Stimulated activated CD8-positive, alpha-beta memory T cell treated with anti-CD3 and anti-CD28 coated beads, Interleukin-15, amount 100 ng/mL, for 48 hours (primary cell): ENCODE results near the gene TUBB1.
"Not testable (repeated sequence)": the region's sequence is repeated elsewhere in the genome, so short reads cannot be mapped to it uniquely, and the experiment has no call there.

Source experiments
- DNase-seq, 2 donors: peaks; one replicate each; pipeline ENCODE4 v3.0.0-alpha.2; 2020; ENCODE audit warnings: low read depth in 2 of 2

Gene TUBB1

DNA sequence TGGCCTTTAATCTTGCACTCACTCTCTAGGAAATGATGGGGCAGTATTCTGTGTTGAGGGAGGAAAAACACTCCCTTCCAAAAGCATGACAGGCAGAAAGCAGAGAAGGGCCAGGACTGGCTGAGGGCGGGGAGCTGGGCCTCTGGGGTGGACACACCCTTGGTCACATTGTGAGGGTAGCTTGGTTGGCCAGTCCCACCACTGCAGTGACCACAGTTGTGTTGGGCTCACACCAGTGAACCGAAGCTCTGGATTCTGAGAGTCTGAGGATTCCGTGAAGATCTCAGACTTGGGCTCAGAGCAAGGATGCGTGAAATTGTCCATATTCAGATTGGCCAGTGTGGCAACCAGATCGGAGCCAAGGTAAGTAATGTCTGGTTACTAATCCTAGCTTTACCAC is at the start of gene TUBB1:
TSS of gene TUBB1 (plus strand) at position 213 of the 400 bp plus-strand sequence. CDS start at position 307, 94 bp downstream.
- no peak for DNase-seq

DNA sequence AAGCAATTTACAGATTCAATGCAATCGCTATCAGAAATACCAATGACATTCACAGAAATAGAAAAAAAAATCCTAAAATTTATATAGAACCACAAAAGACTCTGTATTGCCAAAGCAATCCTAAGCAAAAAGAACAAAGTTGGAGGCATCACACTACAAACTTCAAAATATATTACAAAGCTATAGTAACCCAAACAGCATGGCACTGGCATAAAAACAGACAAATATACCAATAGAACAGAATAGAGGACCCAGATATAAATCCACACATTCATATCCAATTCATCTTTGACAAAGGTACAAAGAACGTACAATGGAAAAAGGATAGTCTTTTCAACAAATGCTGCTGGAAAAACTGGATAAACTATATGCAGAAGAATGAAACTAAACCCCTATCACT is 49.8 kb upstream of the TUBB1 start:
- DNase-seq: no peak

DNA sequence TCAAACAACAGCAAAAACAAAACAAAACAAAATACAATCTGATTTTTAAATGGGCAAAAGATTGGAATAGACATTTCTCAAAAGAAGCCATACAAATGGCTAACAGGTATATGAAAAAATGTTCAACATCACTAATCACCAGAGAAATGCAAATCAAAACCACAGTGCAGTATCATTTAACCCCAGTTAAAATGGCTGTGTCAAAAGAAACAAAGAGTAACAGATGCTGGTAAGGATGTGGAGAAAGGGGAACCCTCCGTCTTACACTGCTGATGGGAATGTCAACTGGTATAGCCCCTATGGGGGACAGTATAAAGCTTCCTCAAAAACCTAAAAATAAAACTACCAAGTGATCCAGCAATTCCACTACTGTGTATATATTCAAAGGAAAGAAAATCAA is 49.1 kb upstream of the TUBB1 start:
- DNase-seq: no peak

DNA sequence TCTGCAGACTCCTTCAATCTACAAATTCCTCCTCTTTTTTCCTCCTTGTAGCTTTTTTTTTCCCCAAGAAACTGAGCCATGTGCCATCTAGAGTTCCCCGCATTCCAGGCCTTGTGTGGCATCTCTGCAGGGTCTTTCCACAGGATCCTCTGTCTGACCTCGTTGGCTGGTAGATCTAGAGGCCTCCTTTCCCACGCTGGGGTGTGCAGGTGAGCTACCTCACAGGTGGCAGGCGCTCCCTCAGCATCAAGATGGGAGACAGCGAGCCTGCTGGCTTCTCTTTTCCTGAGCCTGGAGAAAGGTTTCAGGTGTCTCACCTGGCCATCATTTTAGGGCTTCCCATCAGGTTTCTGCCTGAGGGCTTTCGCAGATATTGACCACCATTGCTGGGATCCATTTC is 47.8 kb upstream of the TUBB1 start:
- DNase-seq: no peak

DNA sequence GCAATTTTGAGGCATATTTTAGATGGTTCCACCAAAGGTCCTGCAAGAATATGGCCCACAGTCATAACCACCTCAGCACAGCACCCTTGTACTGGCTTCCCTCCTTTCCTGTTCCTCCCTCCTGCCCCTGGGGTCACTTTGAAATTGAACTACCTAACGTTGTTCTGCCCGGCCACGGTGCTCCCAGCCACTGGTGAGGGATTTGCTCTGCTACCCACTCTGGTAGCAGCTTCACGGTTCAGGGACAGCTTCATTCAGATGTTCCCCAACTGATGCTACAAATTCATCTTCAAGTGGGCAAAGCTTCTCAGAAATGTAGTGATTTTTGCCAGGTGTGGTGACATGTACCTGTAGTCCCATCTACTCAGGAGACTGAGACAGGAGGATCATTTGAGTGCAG is 46.0 kb upstream of the TUBB1 start:
- no peak for DNase-seq

DNA sequence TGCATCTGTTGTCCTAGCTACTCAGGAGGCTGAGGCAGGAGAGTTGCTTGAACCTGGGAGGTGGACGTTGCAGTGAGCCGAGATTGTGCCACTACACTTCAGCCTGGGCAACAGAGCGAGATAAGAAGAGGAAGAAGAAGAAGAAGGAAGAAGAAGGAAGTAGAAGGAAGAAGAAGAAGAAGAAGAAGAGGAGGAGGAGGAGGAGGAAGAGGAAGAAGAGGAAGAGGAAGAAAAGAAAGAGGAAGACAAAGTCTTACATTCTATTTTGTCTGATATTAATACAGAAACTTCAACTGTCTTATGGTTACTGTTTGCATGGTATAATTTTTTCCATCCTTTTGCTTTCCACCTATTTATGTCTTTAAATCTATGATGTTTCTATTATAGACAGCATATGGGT is 45.4 kb upstream of the TUBB1 start:
- no peak for DNase-seq

DNA sequence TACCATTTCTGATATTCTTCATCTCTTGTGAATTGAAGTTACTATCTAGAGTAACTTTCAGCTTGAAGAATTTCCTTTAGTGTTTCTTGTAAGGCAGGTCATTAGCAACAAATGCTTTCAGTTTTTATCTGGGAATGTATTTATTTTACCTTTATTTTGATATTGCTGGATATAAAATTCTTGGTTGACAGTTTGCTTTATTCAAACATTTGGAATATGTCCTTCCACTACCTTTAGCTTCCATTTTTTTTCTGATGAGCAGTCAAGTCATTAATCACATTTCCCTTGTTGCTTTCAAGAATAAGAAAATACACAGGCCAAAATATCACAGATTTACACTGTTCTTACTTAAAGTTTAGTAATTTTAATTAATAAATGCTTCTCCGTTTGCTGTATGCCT is 43.9 kb upstream of the TUBB1 start:
- no peak for DNase-seq

DNA sequence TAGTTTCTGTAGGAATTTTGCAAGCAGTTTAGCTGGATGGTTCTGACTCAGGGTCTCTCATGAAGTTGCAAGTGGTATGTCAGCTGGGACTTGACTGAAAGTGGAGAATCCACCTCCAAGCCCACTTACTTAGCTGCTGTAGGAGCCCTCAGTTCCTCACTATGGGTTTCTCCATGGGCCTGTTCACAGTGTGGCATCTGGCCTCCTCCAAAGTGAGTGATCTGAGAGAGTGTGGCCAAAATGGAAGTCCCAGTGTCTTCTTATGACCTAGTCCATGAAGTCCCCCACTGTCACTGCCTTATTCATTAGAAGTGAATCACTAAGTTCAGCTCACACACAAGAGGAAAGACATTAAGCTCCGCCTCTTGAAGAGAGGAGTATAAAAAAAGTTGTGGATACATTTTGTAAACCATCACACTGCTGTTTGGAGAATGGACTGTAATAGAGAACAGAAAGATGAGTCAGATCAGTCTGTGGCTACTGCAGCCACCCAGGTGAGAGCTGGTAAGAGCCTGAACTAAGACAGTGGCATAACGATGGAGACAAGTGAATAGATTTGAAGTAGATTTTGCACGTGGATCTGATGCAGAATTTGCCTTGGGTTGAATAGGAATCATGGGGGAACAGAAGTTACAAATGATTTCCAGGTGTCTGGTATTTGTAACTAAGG is 43.0 kb upstream of the TUBB1 start:
- DNase-seq: no peak

DNA sequence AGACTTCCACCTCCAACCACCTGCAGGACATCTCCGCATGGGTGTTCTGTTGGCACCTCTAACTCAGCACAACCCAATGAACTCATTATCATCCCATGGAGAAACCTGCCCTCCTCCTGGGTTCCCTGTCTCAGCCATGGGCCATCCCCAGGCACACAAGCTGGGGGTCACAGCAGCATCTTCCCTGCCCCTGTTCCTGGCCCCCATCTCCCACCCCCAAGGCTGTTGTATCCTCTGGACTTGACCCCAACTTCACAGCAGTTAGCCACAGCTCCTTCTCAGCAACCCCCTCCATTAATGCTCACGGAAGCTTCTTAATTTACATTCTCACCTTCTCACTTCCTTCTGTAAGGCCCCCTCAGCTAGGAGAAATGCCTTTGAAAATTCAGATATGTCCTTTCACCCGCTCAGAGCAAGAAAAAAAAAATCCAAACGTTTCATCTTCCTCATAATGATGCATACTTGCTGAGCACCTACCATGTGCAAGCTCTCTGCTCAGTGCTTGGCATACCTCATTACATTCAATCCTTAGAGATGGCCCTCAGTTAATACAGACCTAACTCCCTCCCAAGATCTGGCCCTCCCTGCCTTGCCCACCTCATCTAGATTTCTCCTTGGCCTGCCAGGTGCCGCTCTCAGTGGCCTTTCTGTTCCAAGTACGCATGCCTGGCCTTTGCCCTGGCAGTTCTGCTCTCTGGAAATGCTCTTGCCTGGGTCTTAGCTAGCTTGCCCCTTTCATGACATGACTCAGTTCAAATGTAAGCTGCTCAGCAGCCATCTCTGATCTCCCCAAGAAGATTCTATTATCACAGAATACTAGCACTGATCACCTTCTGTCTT is 40.7 kb upstream of the TUBB1 start:
- DNase-seq: no peak

DNA sequence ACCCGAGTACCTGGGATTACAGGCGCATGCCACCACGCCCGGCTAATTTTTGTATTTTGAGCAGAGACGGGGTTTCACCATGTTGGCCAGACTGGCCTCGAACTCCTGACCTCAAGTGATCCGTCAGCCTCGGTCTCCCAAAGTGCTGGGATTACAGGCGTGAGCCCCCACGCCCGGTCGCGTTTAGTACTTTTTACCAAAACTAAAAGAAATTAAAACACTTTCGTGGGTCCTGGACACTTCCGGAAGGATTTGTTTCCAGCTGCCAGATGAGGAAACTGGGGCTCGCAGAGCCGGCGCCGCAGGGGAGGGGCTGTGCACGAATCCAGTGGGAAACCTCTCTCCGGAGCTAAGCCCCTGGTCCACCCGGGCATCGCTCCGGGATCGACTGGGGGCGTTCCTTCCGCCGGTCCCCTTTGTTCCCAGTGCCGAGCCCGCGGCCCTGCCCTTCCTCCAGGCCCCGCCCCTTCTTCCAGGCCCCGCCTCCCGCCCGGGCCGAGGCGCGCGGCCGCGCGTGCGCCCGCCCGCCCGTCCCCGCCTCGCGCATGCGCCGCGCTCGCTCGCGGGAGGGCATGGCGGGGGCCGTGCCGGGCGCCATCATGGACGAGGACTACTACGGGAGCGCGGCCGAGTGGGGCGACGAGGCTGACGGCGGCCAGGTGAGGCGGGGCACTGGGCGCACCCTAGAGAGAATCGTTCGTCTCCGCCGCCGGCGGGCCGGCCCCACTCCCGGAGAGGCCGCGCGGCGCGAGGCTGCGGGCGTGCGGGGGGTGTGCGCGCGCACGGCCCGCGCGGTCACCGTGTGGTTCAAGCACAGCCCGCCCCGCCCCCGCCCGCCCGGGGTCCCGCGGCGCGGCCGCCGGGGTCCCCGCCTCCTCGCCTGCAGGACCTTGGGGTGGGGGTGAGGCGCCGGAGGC is 38.3 kb upstream of the TUBB1 start, which contains the start of gene NELFCD:
TSS of gene NELFCD (plus strand) at position 546 of the 917 bp plus-strand sequence. CDS start at position 600, 54 bp downstream.
- peak; percentile 81 to 82 for DNase-seq

DNA sequence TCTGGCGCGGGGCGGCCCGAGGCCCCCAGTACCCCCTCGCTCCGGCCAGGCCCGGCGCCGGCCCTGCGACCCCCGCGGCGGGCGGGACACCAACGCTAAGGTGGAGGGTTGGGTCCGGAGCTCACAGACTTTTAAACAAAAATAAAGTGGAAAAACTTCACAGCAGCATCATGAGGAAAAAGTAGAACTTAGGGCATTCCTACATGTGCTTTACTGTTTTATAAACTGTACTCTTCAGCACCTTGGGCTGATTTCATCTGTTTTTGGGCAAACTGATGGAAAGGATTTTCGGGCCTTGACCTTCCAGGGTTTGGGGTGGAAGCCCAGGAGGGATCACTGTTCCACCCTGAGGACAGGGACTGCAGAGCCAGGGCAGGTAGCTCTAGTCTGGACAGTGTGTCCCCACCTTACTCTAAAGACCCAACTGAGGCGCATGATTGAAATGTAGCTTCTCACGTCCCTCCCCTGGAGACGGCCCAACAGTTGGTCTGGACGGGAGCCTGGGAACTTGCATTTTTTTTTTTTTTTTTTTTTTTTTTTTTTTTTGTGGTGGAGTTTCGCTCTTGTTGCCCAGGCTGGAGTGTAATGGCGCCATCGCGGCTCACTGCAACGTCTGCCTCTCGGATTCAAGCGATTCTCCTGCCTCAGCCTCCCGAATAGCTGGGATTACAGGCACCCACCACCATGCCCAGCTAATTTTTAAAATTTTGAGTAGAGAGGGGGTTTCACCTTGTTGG is 37.4 kb upstream of the TUBB1 start:
- DNase-seq: no peak

DNA sequence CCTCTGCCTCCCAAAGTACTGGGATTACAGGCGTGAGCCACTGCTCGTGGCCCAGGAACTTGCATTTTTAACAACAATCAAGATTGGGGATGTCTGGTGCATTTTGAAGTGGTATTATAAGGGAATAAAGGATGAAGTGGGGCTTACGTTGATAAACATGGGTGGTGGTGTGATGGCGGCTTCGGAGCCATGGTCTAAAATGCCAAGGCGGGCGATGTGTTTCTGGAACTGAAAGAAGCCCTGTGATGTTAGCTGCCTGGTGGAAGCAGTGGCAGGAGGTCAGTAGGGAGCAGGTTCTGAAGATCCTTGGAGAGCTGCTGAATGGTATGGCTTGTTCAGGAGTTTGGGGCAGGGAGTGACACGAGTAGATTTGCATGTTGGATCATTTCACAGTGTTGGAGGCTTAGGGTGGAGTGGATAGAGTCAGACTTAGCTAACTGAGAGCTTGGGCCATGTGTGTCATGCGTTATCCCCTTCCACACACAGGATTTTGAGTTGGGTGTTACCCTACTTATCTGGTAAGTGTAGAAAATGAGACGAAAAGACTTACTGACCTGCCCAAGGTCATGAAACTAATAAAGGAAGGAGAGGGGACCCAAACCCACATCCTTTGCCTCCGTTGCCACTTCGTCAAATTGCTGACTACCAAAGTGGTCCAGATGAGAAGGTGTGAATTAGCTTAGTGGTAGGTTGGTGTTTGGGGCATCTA is 36.7 kb upstream of the TUBB1 start:
- DNase-seq: no peak

DNA sequence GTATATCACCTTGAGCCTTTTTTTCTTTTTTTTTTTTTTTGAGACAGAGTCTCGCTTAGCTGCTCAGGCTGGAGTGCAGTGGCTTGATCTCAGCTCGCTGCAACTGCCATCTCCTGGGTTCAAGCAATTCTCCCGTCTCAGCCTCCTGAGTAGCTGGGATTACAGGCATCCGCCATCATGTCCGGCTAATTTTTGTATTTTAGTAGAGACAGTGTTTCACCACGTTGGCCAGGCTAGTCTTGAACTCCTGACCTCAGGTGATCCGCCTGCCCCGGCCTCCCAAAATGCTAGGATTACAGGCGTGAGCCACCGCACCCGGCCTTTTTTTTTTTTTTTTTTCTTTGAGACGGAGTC is 36.1 kb upstream of the TUBB1 start:
- DNase-seq: not testable (repeated sequence)

DNA sequence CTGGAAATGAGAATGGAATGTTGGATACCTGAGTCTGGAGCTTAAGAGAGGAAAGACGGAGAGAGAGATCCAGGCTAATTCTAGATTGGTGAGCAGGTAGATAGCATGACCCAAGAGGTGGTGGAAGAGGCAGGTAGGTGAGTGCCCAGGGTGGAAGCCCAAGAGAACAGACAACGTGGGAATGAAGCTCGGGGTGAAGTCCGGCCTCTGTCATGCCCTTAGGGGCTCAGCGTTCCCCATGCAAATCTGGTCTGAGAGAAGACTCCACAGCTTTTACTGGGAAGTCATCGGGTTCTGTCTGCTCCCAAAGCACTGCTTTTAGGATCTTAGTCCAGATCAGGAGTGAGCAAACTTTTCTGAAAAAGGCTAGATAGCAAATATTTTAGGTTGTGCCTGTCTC is 34.5 kb upstream of the TUBB1 start:
- DNase-seq: no peak

DNA sequence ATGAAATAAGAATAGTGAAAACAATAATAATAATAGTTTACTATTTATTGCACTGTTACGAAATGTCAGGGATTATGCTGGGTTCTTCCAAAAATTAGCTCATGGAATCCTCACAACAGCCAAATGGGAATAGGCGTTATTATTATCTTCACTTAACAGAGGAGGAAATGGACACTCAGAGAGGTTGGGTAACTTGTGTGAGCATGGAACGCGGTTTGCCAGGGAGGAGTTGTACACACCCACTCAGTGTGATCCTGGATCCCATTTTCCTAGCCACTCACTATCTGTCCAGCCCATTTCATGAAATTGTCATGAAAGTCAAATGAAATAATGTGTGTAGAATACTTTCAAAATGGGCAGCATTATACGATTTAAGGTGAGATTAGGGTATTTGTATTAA is 33.6 kb upstream of the TUBB1 start:
- no peak for DNase-seq

DNA sequence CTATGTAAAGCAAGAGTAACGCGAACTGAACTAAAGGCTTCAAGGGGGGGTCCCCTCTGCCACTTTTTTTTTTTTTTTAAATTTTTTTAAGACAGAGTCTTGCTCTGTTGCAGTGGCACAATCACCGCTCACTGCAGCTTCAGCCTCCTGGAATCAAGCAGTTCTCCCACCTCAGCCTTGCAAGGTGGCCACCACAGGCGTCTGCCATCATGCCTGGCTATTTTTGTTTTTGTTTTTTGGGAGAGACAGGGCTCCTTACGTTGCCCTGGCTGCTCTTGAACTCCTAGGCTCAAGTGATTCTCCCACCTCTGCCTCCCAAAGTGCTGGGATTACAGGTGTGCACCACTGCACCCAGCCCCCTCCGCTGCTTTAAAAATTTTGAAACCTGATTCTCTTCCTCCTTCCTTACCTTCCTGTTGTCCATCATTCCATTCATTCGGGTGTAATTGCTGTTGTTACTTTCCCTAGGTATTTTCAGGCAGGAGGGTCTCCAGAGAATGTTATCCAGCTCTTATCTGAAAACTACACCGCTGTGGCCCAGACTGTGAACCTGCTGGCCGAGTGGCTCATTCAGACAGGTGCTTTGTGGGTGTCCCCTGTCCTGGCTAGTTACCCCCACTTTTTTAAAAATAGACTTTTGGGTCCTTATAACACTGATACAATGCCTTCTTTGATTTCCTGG is 32.8 kb upstream of the TUBB1 start:
- no peak for DNase-seq

DNA sequence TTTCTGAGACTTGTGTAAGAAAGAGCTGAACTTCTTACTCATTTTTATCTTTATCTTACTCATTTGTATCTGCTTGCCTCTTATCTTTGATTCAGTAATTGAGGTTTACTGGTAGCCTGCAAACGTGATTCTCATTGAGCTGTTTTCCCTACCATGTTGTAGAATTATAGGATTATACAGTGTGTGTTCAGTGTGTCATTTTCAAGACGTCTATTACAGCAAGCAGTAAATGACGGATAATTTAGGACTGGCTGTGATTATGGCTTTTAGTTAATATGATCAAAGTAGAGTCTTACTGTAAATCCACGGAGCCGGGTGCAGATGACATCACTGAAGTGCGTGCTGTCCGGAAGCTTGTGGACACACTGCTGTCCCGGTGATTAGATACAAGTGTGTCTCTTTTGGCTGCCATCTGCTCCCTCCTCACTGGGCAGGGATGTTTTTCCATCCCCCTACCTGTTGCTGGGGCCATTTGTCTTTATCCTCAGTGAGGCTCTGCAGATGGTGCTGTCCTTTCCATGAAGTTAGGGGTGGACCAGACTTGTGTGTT is 32.2 kb upstream of the TUBB1 start:
- no peak for DNase-seq

DNA sequence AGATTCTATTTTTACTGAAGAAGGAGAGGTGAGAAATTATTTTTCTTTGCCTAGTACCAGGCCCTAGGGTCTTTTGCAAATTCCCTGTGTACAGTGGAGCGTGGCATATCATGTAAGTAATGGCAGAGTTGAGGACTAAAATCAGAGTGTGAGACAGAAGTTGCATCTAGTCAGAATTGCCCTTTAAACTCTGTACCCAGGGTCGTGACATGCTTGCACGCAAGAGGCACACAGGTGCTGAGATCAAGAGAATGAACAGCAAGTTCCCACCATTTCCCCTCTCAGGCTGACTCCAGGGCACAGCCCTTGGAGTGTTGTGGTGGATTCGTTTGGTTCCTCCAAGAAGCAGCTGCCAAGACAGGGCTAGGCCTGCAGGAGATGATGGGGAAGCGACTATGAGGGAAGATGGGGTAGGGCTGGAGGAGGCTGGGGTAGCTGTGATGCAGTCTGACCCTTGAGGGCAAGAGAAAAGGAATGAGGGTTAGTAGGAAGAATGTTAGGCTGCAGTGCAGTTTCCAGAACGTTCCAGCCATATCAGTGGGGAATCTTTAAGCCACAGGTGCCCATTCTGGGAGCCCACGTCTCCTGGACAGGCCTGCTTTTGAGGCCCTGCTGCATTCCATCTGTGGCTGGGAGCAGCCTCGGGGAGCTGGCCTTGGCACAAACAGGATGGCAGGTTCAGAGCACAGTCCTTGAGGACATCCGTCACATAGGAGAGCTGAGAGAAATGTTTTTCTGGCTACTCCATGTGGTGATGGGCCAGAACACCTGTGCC is 31.3 kb upstream of the TUBB1 start:
- no peak for DNase-seq

DNA sequence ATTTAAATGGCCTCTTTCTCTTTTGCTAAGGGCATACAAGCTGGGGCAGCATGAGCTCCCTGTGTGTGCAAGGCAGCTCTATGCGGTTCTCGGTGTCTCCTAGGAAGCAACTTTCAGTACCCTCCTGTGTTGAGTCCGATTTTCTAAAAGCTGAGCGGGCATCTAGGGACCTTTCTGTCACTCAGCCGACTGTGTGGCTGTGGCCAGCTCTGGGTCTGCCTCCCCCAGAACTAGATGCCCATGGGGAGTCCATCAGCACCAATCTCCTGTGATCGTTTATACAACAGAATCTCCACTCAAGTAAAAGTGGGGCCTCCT is 30.7 kb upstream of the TUBB1 start:
- DNase-seq: no peak
